A204.1 (cell line): Measurements from ENCODE around the gene CBX2.

Source experiments
- FAIRE-seq: peaks from 2 replicates; lab custom pipeline; 2012; peaks lifted over from hg19 to GRCh38; lab: Jason Lieb, UNC

The CBX2 gene

GRCh38 chr17:79777894-79778503 is at the start of gene CBX2:
TSS of gene CBX2 (plus strand) at chr17:79778148. CDS start at chr17:79778236, 88 bp downstream.
- FAIRE-seq, result no peak

GRCh38 chr17:79728169-79728907 is 49.6 kb upstream of the CBX2 start:
- peak; percentile 70 for FAIRE-seq

- FAIRE-seq, result no peak
These were observed 49.0 kb upstream of the CBX2 start for GRCh38 chr17:79728908-79729471.

- FAIRE-seq, result no peak
These were observed 48.2 kb upstream of the CBX2 start for GRCh38 chr17:79729761-79730160.

DNA sequence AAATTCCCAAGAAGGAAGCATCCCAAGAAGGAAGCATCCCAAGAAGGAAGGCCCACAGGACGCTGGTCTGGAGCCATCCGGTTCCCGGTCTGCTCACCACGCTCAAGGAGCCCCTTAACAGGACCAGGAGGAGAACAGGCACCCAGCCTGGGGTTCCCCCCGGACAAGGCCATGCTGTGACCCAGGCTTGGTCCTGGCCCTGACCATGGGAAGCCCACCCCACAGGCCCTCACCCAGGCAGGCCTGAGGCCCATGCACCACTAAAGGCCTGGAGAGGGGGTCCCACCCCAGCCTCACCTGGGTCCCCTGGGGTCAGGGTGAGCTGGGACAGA is 47.5 kb upstream of the CBX2 start:
- FAIRE-seq, result no peak

GRCh38 chr17:79730769-79731483 is 47.0 kb upstream of the CBX2 start, which contains the start of gene ENPP7:
TSS of gene ENPP7 (plus strand) at chr17:79730943. CDS start at chr17:79731140, 197 bp downstream.
- no peak for FAIRE-seq

DNA sequence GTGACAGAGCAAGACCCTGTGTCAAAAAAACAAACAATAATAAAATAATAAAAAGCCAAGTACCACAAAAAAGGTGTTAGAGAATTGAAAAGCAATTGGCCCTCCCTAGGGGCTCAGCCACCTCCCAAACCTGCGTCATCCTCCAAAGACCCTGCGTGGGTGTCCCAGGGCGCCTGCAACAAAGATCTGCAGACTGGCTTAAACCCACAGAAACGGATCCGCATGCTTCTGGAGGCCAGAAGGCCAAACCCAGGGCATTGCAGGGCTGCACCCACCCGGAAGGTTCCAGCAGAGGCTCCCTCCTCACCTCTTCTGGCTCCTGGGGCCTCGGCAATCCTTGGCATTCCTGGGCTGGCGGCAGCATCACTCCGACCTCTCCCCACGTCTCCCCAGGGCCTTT is 45.7 kb upstream of the CBX2 start:
- no peak for FAIRE-seq

- FAIRE-seq, result no peak
These were observed 44.9 kb upstream of the CBX2 start for GRCh38 chr17:79732804-79733691.

DNA sequence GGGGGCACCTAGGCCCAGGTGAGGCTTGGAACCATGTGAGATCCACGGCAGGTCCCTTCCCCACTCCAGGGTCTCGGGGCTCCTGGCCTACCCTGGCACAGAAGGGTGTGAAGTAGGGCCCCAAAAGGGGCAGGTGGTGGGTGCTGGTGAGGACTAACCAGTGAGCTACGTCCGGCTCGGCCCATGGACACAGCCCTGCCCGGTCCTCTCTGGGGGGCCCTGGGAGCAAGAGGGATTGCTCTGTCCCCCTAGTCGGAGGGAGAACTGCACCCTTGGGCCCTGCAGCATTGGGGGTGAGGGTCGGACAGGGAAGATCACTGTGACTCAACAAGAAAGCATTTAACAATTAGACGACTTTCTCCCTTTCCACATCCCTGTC is 44.3 kb upstream of the CBX2 start:
- FAIRE-seq, result no peak

- FAIRE-seq, result no peak
These were observed 42.9 kb upstream of the CBX2 start for GRCh38 chr17:79735096-79735495.

DNA sequence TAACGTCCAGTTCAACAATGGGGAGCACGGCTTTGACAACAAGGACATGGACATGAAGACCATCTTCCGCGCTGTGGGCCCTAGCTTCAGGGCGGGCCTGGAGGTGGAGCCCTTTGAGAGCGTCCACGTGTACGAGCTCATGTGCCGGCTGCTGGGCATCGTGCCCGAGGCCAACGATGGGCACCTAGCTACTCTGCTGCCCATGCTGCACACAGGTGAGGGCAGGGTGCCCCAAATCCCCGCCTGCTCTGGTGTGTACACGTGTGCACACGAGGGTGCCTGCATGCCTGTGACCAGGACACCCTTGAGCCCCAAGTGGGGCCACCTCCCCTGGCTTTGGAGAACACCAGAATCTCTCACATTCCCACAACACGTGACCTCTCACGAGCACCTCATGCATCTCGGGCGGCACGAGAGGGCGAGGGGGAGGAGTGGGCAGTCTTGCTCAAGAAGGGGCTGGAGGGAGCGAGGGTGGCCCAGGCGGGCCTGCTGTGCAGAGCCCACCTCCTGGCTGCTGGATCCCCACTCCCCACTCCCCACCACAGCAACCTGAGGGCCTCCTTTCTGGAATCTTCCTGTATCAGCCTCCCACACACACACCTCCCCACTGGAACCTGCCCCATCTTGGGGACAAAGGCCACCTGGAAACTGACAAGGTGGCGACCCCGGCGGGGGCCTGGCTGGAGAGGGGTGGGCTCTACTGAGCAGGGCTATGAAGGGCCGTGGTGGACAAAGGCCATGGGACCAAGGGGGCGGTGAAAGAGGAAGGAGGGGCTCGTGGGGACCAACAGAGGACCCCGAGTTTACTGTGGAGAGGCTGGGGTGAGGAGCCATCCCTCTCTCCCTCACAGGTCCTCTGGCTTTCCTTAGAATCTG is 40.7 kb upstream of the CBX2 start:
- FAIRE-seq, result no peak

DNA sequence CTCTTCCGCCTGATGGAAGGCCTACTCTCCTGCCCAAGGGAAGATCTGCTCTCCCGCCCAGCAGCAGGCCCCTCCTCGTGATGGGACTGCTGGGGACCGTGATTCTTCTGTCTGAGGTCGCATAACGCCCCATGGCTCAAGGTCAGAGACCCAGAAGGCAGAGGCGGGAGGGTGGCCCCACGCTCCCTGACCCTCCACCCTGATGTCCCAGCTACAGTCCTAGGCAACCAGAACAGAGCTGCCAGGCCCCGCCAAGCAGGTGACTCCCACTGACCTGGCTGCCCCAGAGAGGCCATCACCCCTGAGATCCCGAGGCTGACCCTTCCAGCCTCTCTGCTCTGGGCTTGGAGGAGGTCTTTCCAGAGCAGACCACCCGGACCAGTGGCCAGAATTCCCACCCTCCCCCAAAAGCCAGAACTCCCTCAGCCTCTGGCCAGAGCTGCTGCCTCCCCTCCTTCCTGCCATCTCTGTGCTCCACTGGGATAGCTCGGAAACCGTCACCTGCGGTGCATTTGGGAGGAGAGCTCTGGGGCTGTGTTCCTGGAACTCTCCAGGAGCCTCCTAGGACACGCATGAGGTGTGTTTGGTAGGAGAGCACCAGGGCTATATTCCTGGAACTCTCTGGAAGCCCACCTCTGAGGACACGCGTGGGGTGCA is 39.9 kb upstream of the CBX2 start:
- FAIRE-seq, result no peak

GRCh38 chr17:79738643-79739042 is 39.3 kb upstream of the CBX2 start:
- FAIRE-seq, result no peak

GRCh38 chr17:79739148-79740062 is 38.5 kb upstream of the CBX2 start:
- no peak for FAIRE-seq

DNA sequence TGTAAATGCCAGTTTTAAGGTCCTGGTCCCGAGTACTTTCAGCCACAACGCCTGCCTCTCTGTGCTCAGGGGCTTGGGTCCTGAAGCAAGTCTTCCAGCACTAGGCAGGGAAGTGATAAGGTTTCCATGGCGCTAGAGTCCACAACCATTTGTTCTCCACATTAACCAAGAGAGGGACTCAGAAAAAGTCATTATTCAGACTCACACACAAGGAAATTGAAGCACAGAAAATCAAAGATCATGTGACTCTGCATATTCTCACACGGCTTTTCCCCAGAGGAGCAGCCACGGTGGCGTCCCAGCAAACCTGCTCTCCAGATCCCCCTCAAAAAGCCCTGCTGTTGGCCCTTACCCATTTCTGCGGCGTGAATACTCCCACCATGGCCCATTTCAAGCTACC is 37.5 kb upstream of the CBX2 start:
- no peak for FAIRE-seq

GRCh38 chr17:79741401-79741750 is 36.6 kb upstream of the CBX2 start:
- FAIRE-seq, result no peak

- FAIRE-seq, result no peak
These were observed 36.0 kb upstream of the CBX2 start for GRCh38 chr17:79741751-79742588.

DNA sequence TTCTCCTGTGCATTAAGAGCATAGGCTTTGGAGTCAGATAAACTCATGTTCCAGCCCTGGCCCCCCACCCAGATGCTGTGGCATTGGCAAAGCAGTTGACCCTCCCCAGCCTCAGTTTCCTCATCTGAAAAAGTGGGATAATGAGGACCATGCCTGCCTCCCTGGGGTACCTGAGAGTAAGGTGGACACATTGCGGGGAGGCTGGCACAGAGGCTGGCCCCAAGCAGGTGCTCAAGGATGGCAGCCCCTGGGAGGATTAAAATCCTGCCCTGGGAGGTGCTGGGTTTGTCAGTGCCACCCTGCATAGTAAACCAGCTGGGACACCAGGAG is 35.4 kb upstream of the CBX2 start:
- FAIRE-seq, result no peak

DNA sequence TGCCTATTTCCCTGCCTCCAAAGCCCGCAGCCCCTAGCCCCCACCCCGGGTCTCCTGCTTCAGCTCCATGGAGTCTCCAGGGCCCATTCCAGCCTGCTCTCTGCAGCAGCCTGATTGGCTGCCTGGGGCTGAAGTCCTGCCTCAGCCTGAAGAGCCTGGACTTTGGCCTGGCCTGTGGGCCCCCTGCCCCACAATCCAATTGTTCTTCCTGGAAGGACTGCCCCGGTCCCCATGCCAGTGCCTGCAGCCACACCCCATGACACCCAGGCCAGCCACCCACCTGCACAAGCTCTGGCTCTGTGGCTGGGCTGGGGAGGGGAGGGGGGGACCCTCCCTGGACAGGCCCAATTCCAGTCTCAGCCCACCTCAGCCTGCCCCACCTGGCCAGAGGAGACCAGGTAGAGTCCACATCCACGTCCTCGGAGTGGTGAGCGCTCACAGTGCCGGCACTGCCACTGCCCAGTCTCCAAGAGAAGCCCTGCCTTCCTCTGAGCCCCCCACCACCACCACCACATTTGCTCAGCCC is 34.9 kb upstream of the CBX2 start:
- FAIRE-seq, result no peak
